B cell (primary cell): ENCODE data around the gene CAPNS1. TPM values are rescaled to one million over a fixed set of nuclear protein-coding genes. Genes with fewer than 3 reads are reported as not detected.

Experiments used
- ATAC-seq: fragments of 200-7000 bp; cut with Tn5 transposase; one replicate; pipeline ENCODE4 v1.10.0; 2021; ENCODE audit warnings: low read depth, mild to moderate bottlenecking, moderate number of reproducible peaks, moderate library complexity
- CTCF ChIA-PET: fragments of 350-600 bp; sonication (Branson Sonifier 250); formaldehyde crosslinking; loops from one replicate; lab custom pipeline; 2021; ENCODE audit warnings: antibody characterized with exemption, inconsistent platforms; lab: Charles Lee
- POLR2A ChIA-PET: fragments of 350-600 bp; sonication (Branson Sonifier 250); formaldehyde crosslinking; loops from one replicate; lab custom pipeline; 2021; ENCODE audit warnings: antibody characterized with exemption; lab: Charles Lee
- DNase-seq: peaks from one replicate; pipeline ENCODE4 v3.0.0; 2013
- H2AFZ ChIP-seq: 2 replicates; pipeline ENCODE4 v1.6.1; 2012; ENCODE audit warnings: mild to moderate bottlenecking, low read depth, low read length; ENCODE audit not compliant: insufficient read depth, poor library complexity, severe bottlenecking
- H3K27ac ChIP-seq, 2 donors: 1 replicate in 1 of 2; 2 replicates in 1 of 2; pipeline ENCODE4 v1.5.1; 2012 to 2013; ENCODE audit warnings: low read length in 2 of 2, mild to moderate bottlenecking in 2 of 2, moderate library complexity in 1 of 2
- H3K27me3 ChIP-seq, 4 experiments: fragments of 200-600 bp in 1 of 4; sonication (generic) in 1 of 4; replicated peaks in 1 of 4; 1 replicate in 2 of 4; 2 replicates in 2 of 4; pipeline versions ENCODE4 v1.6.1 to v1.7.0; 2013 to 2016; ENCODE audit warnings: low read length in 3 of 4, mild to moderate bottlenecking in 2 of 4, mixed read lengths in 1 of 4, moderate library complexity in 1 of 4; ENCODE audit not compliant: insufficient read depth in 4 of 4, control insufficient read depth in 3 of 4; ENCODE audit errors: control extremely low read depth in 1 of 4
- H3K36me3 ChIP-seq, 2 experiments: replicated peaks in 1 of 2; 1 replicate in 1 of 2; 2 replicates in 1 of 2; pipeline versions ENCODE4 v1.6.1 to v1.7.1; 2013; ENCODE audit warnings: low read length in 1 of 2; ENCODE audit not compliant: insufficient read depth in 2 of 2, control insufficient read depth in 1 of 2; ENCODE audit errors: control extremely low read depth in 1 of 2, extremely low read depth in 1 of 2
- H3K4me1 ChIP-seq, 2 donors: fragments of 200-600 bp in 1 of 2; sonication (generic) in 1 of 2; 1 replicate in 1 of 2; 2 replicates in 1 of 2; pipeline versions ENCODE4 v1.5.1 to v1.6.1; 2013 to 2017; ENCODE audit warnings: low read length in 2 of 2; ENCODE audit not compliant: control insufficient read depth in 2 of 2, insufficient read depth in 2 of 2
- H3K4me2 ChIP-seq: replicated peaks from 2 replicates; pipeline ENCODE3; 2012; ENCODE audit warnings: mild to moderate bottlenecking, low read depth, low read length; ENCODE audit not compliant: poor library complexity, severe bottlenecking
- H3K4me3 ChIP-seq, 5 experiments: fragments of 200-600 bp in 1 of 5; sonication (generic) in 1 of 5; 1 replicate in 3 of 5; 2 replicates in 2 of 5; pipeline versions ENCODE4 v1.5.1 to v1.7.0; 2011 to 2016; ENCODE audit warnings: low read length in 4 of 5, mild to moderate bottlenecking in 4 of 5, low read depth in 2 of 5, control low read depth in 1 of 5, moderate library complexity in 1 of 5; ENCODE audit not compliant: insufficient read depth in 1 of 5; ENCODE audit errors: control extremely low read depth in 1 of 5, extremely low read depth in 1 of 5
- H3K79me2 ChIP-seq: fragments of 200-600 bp; sonication (generic); one replicate; pipeline ENCODE4 v1.6.0; 2016; ENCODE audit warnings: low read length; ENCODE audit not compliant: control insufficient read depth, insufficient read depth
- H3K9ac ChIP-seq: fragments of 200-600 bp; sonication (generic); 2 replicates; pipeline ENCODE4 v1.6.1; 2017; ENCODE audit warnings: mild to moderate bottlenecking, low read length, moderate library complexity
- H3K9me3 ChIP-seq, 3 donors: one replicate each; pipeline versions ENCODE4 v1.6.1 to v1.7.1; 2013; ENCODE audit warnings: low read length in 2 of 3; ENCODE audit not compliant: control insufficient read depth in 2 of 3, insufficient read depth in 1 of 3; ENCODE audit errors: control extremely low read depth in 1 of 3
- H4K20me1 ChIP-seq: 2 replicates; pipeline ENCODE4 v1.6.0; 2012; ENCODE audit warnings: mild to moderate bottlenecking, low read length; ENCODE audit not compliant: insufficient read depth, control insufficient read depth, poor library complexity, severe bottlenecking
- H3K27ac Mint-ChIP-seq: one replicate; pipeline ENCODE4 v1.8.0; 2021; ENCODE audit warnings: mixed read lengths
- H3K27me3 Mint-ChIP-seq: one replicate; pipeline ENCODE4 v1.8.0; 2021; ENCODE audit warnings: mixed read lengths
- H3K4me1 Mint-ChIP-seq: one replicate; pipeline ENCODE4 v1.8.0; 2021; ENCODE audit warnings: mixed read lengths
- H3K4me3 Mint-ChIP-seq: one replicate; pipeline ENCODE4 v1.8.0; 2021; ENCODE audit warnings: mixed read lengths
- H3K9me3 Mint-ChIP-seq: one replicate; pipeline ENCODE4 v1.8.0; 2022; ENCODE audit warnings: mixed read lengths; ENCODE audit not compliant: insufficient read depth
- CTCF ChIP-seq: fragments of 200-600 bp; IDR thresholded peaks from one replicate; pipeline ENCODE4 v1.8.0; 2022; ENCODE audit warnings: antibody characterized with exemption, mild to moderate bottlenecking
- EZH2 ChIP-seq: IDR thresholded peaks from 2 replicates; pipeline ENCODE4 v1.6.1; 2012; ENCODE audit warnings: borderline replicate concordance, low read depth, mild to moderate bottlenecking, moderate library complexity, low read length; ENCODE audit not compliant: insufficient read depth, poor library complexity, severe bottlenecking
- WGBS: methylation state at CpG from one replicate; pipeline ENCODE4 v1.1.5; 2013; ENCODE audit warnings: missing lambda C conversion rate; ENCODE audit not compliant: insufficient coverage; 5-methylcytosine and 5-hydroxymethylcytosine counted together
- intact Hi-C: fragments of 100-400 bp; cut with micrococcal nuclease; formaldehyde crosslinking; loops from one replicate; pipeline ENCODE4 v1.10.0; 2022
- polyA plus RNA-seq: library from polyadenylated mRNA; depleted of rRNA; stranded (reverse); fragments of >200 nt; gene quantifications from 2 replicates; pipeline ENCODE4 v1.2.3, GENCODE V29; 2012
- total RNA-seq, 2 donors: library from RNA; stranded (reverse); fragments of 120-200 nt in 1 of 2; gene quantifications; 1 replicate in 1 of 2; 2 replicates in 1 of 2; pipeline versions ENCODE4 v1.2.3 to v1.2.4, GENCODE V29; 2013 to 2022

The CAPNS1 gene
- total and polyA plus RNA-seq, 2 donors (not counting 1 experiment from before 2014, with no cell fraction given), result 272 to 294 TPM

DNA sequence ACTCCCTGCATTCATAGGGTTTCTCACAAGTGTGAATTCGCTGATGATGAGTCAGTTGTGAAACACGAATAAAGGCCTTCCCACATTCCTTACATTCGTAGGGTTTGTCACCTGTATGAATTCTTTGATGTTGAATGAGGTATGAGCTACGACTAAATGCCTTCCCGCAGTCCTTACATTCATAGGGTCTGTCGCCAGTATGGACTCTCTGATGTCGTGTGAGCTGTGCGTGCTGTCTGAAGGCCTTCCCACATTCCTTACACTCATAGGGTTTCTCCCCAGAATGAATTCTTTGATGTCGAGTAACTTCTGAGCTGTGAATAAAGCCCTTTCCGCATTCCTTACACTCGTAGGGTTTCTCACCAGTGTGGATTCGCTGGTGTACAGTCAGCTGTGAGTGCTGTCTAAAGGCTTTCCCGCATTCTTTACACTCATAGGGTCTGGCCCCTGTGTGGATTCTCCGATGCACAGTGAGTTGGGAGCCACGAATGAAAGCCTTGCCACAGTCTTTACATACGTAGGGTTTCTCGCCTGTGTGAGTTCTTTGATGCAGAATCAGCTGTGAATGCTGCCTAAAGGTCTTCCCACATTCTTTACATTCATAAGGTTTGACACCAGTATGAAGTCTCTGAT lies 42.9 kb downstream of the CAPNS1 start:
- WGBS, result over 99% methylated on average over 11 of the region's 17 CpGs

More for the DNA sequence above, 42.9 kb downstream of the CAPNS1 start:
- DNase-seq, result no peak
- Mint-ChIP-seq H3K9me3 (no peaks in the 10 kb centered on the region), H3K27me3 (no peaks in the 10 kb centered on the region), H3K4me1 (no peaks in the 10 kb centered on the region), H3K27ac (no peak overlapping the region), H3K4me3 (no peak overlapping the region)
- Histone ChIP-seq H3K9me3 (no peaks in the 10 kb centered on the region), H3K4me1 (no peaks in the 10 kb centered on the region), H4K20me1 (no peaks in the 10 kb centered on the region), H3K36me3 (peaks cover 5 to 7% of the 10 kb centered on the region in 2 experiments), H3K4me2 (no peak overlapping the region), H2AFZ (no peak overlapping the region), H3K79me2 (no peaks in the 10 kb centered on the region), H3K27ac (no peak overlapping the region), H3K27me3 (no peaks in the 10 kb centered on the region), H3K4me3 (no peak overlapping the region), H3K9ac (no peak overlapping the region)
- POLR2A ChIA-PET, result no interaction called here
- CTCF ChIA-PET, result interaction anchor here (1.0 kb wide), 1 partner anchor 13 kb away, joined by 4 read pairs; no protein-coding TSS in a partner anchor
- no peak for ATAC-seq
- intact Hi-C loops, result no loop called here
- TF ChIP-seq CTCF (no peak), EZH2 (no peak)
